HCEC 1CT (cell line): ENCODE data around the gene IL23R.

Experiments
- DNase-seq: peaks from one replicate; pipeline ENCODE4 v3.0.0-alpha.2; 2017

The IL23R gene

GRCh38 chr1:67250051-67250653 lies 83.9 kb downstream of the IL23R start:
- DNase-seq = no peak

GRCh38 chr1:67256291-67257172 lies 90.3 kb downstream of the IL23R start:
- DNase-seq = no peak

- no peak for DNase-seq
Observed at GRCh38 chr1:67257173-67257535, 90.9 kb downstream of the IL23R start.

GRCh38 chr1:67261680-67262079 lies 95.4 kb downstream of the IL23R start:
- no peak for DNase-seq

- DNase-seq = no peak
Observed at GRCh38 chr1:67262735-67263134, 96.5 kb downstream of the IL23R start.

DNA sequence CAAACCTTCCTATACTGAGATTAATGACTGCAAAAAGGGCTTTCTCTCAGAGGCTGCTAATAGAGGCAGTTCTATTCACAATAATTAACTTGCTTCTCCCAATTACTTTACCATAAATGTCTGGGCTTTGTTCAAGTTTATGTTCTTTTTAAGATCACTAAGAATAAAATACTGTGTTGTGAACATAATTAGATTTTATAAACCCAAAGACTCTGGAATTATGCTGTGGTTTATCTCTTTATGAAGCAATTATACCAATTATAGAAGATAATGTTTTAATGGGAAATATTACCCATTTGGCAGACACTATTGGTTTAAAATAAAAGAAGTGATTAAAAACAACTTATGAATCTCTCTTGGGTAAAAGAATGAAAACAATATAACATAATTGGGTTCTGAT lies 97.9 kb downstream of the IL23R start:
- DNase-seq = no peak

DNA sequence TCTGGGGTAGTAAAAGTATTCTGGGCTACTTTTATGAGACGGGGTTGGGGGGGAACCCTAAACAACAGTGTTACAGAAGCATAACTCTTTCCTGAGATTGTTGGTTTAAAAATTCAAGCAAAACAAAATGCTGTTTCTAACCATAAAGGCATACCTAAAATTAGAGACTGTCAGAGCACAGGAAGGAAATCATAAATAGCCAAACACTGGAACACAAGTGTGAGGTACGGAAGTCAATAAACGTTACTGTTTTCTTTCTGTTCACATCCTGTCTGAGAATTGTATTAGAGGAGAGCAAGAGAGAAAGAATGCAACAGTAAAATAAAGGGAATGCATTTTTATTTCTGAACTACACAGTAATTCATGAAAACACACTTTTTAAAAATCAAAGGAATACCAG lies 98.6 kb downstream of the IL23R start:
- DNase-seq = no peak

DNA sequence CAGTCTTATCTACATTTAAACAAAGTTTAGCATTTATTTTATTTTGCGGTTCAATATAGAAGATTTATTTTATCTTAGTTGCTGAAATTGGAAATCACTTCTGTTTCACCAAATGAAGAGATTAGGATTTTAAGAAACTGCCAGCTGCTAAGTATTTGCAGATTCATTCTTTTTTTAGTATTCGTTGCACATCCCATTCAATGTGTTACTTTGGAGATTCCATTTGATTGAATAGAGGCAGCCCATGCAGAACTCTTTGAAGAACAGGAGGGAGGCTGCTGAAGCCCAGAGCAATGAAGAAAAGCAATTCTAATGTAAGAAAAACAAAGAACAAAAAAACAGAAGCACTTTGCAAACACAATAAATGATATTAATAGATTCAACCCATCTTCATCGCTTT lies 102.8 kb downstream of the IL23R start:
- no peak for DNase-seq

- no peak for DNase-seq
Observed at GRCh38 chr1:67270541-67270940, 104.3 kb downstream of the IL23R start.

GRCh38 chr1:67273591-67273990 lies 107.3 kb downstream of the IL23R start:
- no peak for DNase-seq

DNA sequence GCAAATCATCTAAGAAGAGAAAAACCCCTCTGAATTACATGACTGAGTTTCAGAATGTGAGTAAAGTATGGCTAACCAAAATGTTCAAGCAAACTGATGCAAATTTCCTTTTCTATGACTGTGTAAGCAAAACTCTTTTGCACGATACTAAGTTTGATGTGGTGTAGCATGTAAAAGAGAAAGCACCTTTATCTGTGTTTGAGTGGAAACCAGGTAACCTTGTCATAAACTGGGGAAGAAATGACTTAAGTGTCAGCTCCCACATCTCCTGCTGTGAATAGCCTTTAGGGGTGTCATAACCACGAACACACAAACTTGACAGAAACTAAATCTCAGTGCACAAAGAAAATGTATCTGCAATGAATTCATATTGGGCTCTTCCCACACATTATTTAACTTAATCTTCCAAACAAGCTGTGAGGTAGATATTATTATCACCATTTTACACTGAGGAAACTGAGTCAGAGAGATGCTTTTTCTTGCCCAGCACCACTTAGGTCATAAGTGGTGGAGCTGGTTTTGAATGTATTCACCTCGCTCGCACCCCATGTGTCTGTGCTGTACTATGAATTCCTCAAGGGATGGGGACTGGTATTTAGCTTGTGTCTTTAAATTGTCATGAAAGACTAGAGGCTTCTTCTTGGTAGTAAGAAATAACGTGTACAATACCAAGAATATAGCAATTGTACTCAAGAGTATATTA lies 108.5 kb downstream of the IL23R start:
- DNase-seq = no peak

GRCh38 chr1:67280696-67281095 lies 114.4 kb downstream of the IL23R start:
- no peak for DNase-seq

GRCh38 chr1:67281244-67281643 lies 115.0 kb downstream of the IL23R start:
- no peak for DNase-seq

DNA sequence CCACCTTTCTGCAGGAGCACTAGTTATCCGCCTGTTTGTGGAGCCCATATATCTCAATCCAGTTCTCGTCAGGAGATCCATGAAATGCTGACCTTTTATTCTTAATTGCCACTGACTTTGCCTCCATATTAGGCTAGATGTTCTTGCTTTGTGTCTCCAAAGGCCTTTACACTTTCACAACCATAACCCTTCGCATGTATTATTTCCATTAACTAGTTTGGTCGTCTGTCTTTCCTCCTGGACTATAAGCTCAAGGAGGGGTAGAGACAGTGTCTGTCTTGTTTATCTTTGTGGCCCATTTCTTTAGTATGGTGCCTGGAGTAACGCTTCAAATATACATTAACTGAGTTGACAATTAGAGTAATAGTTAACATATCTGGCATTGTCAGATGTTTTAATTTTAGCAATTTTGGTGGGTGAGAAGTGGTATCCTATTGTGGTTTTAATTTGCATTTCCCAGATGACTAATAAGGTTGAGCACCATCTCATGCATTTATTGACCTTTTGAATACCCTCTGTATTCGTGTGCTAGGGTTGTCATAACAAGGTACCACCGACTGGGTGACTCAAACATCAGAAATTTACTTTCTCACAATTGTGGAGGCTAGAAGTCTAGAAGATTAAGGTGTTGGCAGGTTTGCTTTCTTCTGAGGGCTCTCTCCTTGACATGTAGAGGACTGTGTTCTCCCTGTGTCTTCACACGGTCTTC lies 119.7 kb downstream of the IL23R start:
- DNase-seq = no peak

DNA sequence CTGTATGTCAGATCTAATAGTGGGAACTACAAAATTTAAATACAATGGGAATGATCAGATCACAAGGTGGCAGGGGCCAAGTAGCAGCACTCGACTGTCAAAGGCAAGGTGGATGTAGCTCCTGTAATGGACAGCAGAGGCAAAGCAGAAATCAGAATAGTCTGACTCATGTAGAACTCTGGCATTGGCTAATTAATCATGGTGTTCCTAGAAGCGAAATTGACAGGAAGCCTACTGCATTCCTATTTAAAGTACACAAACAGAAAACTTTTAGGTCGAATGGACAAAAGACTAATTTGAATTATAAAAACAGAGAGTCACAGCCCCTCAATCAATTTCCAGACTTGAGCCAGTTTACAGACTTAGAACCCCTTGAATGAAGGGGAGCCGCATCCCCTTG lies 124.0 kb downstream of the IL23R start:
- no peak for DNase-seq

DNA sequence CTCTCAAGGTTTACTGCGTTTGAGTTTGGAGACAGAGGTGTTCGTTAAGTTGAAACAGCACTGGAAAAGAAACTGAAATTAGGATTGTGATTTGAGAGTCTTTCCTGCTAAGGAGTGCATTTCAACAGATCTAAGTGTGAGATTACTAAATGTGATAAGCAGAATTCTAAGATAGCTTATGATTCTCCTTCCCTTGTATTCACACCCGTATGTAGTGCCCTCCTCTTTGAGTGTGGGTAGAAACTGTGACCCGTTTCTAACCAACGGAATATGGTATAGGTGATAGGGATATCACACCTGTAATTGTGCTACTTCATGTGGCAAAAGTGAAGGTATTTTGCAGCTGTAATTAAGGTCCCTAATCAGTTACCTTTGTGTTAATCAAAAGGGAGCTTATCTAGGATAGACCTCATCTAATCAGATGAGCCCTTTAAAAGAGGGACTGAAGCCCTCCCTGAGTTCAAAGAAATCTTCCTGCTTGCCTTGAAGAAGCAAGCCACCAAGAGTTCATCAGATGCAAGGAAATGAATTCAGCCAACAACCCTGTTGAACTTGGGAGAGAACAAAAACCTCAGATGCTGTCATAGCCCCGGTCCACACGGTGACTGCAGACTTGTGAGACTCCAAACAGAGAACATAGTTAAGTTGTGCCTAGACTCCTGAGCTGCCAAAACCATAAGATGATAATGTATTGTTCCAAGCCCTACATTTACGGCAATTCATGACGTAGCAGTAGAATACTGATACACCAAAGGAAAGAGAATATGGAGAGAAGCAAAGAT lies 128.8 kb downstream of the IL23R start:
- DNase-seq = no peak

DNA sequence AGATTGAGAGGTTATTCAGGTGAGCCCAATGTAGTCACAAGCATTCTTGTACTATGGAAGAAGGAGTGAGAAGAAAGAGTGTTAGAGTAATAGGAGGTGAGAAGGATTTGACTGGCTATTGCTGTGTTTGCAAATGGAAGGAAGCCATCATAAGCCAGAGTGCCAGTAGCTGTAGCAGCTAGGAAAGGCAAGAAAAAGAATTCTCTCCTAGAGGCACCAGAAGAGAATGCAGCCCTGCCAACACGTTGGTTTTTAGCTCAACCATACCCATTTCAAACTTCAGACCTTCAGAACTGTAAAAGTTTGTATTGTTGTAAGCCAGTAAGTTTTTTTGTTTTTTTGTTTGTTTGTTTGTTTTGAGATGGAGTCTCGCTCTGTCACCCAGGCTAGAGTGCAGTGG lies 132.5 kb downstream of the IL23R start:
- DNase-seq = no peak

DNA sequence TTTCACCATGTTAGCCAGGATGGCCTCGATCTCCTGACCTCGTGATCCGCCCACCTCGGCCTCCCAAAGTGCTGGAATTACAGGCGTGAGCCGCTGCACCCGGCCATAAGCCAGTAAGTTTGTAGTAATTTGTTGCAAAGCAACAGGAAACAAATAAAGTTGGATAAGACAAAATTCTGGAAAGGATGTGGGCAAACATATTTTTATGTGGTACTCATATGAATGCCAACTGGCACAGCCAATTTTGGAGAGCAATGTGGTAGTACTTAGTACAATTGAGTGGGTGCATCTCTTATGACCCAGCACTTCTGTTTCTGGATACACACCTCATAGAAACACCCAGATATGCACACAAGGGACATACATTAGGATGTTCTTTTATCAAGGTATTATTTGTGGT lies 133.0 kb downstream of the IL23R start:
- DNase-seq = no peak

- DNase-seq = no peak
Observed at GRCh38 chr1:67300561-67300960, 134.3 kb downstream of the IL23R start.

GRCh38 chr1:67304023-67304422 lies 137.8 kb downstream of the IL23R start:
- no peak for DNase-seq

DNA sequence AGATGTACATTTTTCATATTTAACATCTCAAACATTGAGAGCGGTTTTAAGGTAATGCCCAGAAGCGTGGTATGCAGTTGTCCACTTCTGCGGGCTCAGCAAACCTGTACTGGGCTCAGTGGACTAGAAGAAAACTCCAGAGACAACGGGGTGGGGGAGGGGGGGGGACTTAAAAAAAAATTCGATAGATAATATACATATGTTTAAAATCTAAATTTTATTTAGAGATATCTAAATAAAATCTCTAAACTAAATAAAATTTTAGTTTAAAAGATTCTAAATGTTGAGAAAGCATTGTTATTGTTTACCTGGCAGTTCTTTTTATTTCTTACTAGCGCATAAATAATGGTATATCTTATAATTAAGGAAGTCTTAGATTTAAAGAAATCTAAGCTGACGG lies 140.3 kb downstream of the IL23R start:
- no peak for DNase-seq

DNA sequence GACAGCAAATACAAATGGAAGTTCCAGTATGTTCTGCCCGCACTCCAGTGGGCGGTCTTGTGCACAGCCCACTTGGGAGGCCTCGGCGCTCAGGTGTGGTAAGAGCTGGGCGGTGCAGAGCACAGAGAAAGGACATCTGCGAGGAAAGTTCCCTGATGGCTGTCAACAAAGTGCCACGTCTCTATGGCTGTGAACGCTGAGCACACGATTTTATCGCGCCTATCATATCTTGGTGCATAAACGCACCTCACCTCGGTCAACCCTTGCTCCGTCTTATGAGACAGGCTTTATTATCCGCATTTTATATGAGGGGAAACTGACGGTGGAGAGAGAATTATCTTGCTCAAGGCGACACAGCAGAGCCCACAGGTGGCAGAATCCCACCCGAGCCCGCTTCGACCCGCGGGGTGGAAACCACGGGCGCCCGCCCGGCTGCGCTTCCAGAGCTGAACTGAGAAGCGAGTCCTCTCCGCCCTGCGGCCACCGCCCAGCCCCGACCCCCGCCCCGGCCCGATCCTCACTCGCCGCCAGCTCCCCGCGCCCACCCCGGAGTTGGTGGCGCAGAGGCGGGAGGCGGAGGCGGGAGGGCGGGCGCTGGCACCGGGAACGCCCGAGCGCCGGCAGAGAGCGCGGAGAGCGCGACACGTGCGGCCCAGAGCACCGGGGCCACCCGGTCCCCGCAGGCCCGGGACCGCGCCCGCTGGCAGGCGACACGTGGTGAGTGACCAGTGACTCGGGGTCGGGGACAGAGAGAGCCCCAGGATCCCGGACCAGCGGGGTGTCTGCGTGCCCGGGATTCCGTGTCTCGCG lies 141.2 kb downstream of the IL23R start, which contains the start of gene IL12RB2:
TSS of gene IL12RB2 (plus strand) at position 623 of the 810 bp plus-strand sequence. CDS start 12,496 bp downstream, outside the sequence.
- DNase-seq = no peak
